A549 (cell line): ENCODE data around the gene SNRPE.

Source experiments
- CHD2 ChIP-seq: fragments of 150-350 bp; IDR thresholded peaks from 2 replicates; pipeline ENCODE4 v1.6.1; 2014; ENCODE audit warnings: low read length; ENCODE audit not compliant: partially characterized antibody
- CTCF ChIP-seq: fragments of >200 bp; sonication (Bioruptor Twin); formaldehyde crosslinking; IDR thresholded peaks from 3 replicates; pipeline ENCODE4 v1.5.1; 2016
- EP300 ChIP-seq, 2 experiments: fragments of >200 bp; sonication (Bioruptor Twin); formaldehyde crosslinking; IDR thresholded peaks; 2 replicates in 1 of 2; 3 replicates in 1 of 2; pipeline ENCODE4 v1.6.1; 2016 to 2017
- HDAC2 ChIP-seq: fragments of 200-600 bp; sonication (generic); IDR thresholded peaks from 2 replicates; pipeline ENCODE4 v1.6.1; 2016
- JUN ChIP-seq, 2 experiments: fragments of >200 bp; sonication (Bioruptor Twin); formaldehyde crosslinking; IDR thresholded peaks; 2 replicates in 1 of 2; 3 replicates in 1 of 2; pipeline ENCODE4 v1.6.1; 2016 to 2017
- MYC ChIP-seq: IDR thresholded peaks from 2 replicates; pipeline ENCODE4 v1.6.1; 2012; ENCODE audit warnings: mild to moderate bottlenecking, inconsistent platforms, low read length, improper control_type of control experiment, borderline replicate concordance

- no peak for TF ChIP-seq HDAC2
- no peak for TF ChIP-seq EP300 (IDR thresholded peaks at IDR 0.05)
- TF ChIP-seq CTCF: no peak
- TF ChIP-seq MYC: no peak
- no peak for TF ChIP-seq CHD2
- TF ChIP-seq JUN (IDR thresholded peaks at IDR 0.05): no peak
Measured at GRCh38 chr1:203813581-203814341, 47.6 kb upstream of the SNRPE start.
